Upper lobe of left lung (tissue), 4 donors: Measurements from ENCODE around the gene HOXA5.

Experiments used
- POLR2AphosphoS5 ChIP-seq, 2 donors: sonication (generic); formaldehyde crosslinking; IDR thresholded peaks; one replicate each; pipeline ENCODE4 v1.5.1; 2017; ENCODE audit warnings: antibody characterized with exemption in 2 of 2
- TF ChIP-seq, protein P1 (sequence below), 6 experiments: fragments of 450-650 bp in 4 of 6; fragments of 200-600 bp in 2 of 6; sonication (generic) in 2 of 6; IDR thresholded peaks; one replicate each; pipeline ENCODE4 v1.5.1; 2016 to 2019; ENCODE audit warnings: antibody characterized with exemption in 6 of 6

DNA sequence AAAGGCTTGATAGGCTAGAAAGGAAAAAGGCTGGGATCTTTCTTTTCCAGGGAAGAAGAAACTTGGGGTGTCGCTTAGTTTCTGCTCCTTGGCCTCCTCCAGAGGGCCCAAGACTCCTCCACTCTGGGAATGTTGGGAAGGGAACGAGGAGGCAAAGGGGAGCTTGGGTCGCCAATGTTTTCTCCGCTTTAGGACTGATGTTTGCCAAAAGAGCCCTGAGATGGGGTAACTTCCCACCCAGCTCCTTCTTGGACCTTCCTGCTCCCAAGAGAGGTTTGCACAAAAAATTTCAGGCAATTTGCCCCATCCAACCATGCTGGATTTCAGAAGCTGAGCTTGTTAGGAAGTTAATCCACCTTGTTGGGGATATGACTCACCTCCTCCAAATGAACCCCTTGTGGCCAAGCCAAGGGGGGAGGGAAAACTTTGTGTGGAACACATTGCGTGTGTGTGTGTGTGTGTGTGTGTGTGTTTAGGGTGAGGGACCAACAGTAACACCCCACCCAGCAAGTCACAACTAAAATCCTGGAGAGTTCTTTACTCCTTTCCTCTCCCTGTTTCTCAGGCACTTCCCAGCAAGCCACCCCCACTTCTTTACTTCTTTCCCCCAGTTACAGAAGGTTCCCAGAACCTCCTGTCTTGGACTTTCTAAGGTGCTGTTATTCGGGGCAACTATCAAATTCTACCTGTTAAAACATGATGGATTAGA is 32.3 kb downstream of the HOXA5 start:
- TF ChIP-seq POLR2AphosphoS5 (IDR thresholded peaks at IDR 0.05) = peak in 1 of 2 donors; percentile 67
- TF ChIP-seq, protein P1, sequence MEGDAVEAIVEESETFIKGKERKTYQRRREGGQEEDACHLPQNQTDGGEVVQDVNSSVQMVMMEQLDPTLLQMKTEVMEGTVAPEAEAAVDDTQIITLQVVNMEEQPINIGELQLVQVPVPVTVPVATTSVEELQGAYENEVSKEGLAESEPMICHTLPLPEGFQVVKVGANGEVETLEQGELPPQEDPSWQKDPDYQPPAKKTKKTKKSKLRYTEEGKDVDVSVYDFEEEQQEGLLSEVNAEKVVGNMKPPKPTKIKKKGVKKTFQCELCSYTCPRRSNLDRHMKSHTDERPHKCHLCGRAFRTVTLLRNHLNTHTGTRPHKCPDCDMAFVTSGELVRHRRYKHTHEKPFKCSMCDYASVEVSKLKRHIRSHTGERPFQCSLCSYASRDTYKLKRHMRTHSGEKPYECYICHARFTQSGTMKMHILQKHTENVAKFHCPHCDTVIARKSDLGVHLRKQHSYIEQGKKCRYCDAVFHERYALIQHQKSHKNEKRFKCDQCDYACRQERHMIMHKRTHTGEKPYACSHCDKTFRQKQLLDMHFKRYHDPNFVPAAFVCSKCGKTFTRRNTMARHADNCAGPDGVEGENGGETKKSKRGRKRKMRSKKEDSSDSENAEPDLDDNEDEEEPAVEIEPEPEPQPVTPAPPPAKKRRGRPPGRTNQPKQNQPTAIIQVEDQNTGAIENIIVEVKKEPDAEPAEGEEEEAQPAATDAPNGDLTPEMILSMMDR (IDR thresholded peaks at IDR 0.05) = no peak
